ENCODE results near the gene BORA. TPM values are rescaled to one million over a fixed set of nuclear protein-coding genes. Genes with fewer than 3 reads are reported as not detected.

Gene BORA
- total and polyA plus RNA-seq, 11 donors, result 0.19 to 4.0 (median 0.72) TPM

- ATAC-seq (no peak), DNase-seq (no peak)
- Histone ChIP-seq H3K27ac (no peak overlapping the region), H3K9me3 (no peaks in the 10 kb centered on the region), H3K27me3 (no peaks in the 10 kb centered on the region), H3K4me3 (no peak overlapping the region), H3K4me1 (no peaks in the 10 kb centered on the region), H3K36me3 (peaks cover 0 to 45% (median 0%) of the 10 kb centered on the region in 9 donors)
- intact Hi-C loops (cut with DNase I), result no loop called here
- WGBS, 4 donors, result 93 to 97% (median 95%) methylated on average over 3 of the region's 3 CpGs
- TF ChIP-seq, protein P1, sequence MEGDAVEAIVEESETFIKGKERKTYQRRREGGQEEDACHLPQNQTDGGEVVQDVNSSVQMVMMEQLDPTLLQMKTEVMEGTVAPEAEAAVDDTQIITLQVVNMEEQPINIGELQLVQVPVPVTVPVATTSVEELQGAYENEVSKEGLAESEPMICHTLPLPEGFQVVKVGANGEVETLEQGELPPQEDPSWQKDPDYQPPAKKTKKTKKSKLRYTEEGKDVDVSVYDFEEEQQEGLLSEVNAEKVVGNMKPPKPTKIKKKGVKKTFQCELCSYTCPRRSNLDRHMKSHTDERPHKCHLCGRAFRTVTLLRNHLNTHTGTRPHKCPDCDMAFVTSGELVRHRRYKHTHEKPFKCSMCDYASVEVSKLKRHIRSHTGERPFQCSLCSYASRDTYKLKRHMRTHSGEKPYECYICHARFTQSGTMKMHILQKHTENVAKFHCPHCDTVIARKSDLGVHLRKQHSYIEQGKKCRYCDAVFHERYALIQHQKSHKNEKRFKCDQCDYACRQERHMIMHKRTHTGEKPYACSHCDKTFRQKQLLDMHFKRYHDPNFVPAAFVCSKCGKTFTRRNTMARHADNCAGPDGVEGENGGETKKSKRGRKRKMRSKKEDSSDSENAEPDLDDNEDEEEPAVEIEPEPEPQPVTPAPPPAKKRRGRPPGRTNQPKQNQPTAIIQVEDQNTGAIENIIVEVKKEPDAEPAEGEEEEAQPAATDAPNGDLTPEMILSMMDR (IDR thresholded peaks at IDR 0.05), result no peak
- no peak for TF ChIP-seq POLR2A (IDR thresholded peaks at IDR 0.05)
These were observed 9.3 kb downstream of the BORA start for GRCh38 chr13:72737033-72737432.

DNA sequence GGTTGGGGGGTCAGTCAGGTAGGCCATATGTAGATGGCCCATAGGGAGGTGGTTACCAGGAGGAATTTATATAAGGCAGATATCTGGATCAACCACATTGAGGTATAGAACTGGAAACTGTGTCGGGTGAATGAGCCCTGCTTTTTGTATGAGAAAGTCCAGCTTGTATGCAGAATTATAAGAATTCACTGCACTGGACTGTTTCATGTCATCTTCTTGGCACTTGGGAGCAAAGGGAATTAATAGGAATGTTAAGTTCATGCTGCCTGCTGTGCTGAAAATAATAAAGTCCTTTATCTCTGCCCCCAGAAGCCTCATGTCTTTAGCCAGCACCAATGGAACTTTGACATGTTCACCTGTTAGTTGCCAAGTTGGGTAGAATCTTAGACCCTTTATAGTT lies 12.3 kb downstream of the BORA start:
- WGBS, 4 donors, result 55 to 66% (median 57%) methylated on average over 1 of the region's 1 CpG
- TF ChIP-seq POLR2A (IDR thresholded peaks at IDR 0.05), result no peak
- TF ChIP-seq, protein P1 (IDR thresholded peaks at IDR 0.05), result no peak
- H3K9me3 ChIP-seq, result no peaks in the 10 kb centered on the region
- no peaks in the 10 kb centered on the region for H3K27me3 ChIP-seq
- H3K27ac ChIP-seq, result no peak overlapping the region
- intact Hi-C loops (cut with DNase I), result no loop called here
- H3K36me3 ChIP-seq, result peaks cover 0 to 50% (median 13%) of the 10 kb centered on the region in 9 donors
- H3K4me1 ChIP-seq, result no peaks in the 10 kb centered on the region
- no peak overlapping the region for H3K4me3 ChIP-seq
- ATAC-seq, result no peak
- DNase-seq, result no peak

GRCh38 chr13:72745260-72745659 lies 17.5 kb downstream of the BORA start:
- WGBS, 4 donors, result 82 to 96% (median 94%) methylated on average over 1 of the region's 1 CpG
- Histone ChIP-seq H3K36me3 (peaks cover 0 to 75% (median 33%) of the 10 kb centered on the region in 9 donors), H3K4me3 (no peak overlapping the region), H3K27ac (no peak overlapping the region), H3K9me3 (no peaks in the 10 kb centered on the region), H3K27me3 (no peaks in the 10 kb centered on the region), H3K4me1 (no peaks in the 10 kb centered on the region)
- DNase-seq, result no peak
- ATAC-seq, result no peak
- intact Hi-C loops (cut with DNase I), result no loop called here
- TF ChIP-seq POLR2A (IDR thresholded peaks at IDR 0.05), result no peak
- TF ChIP-seq, protein P1 (IDR thresholded peaks at IDR 0.05), result no peak

GRCh38 chr13:72751220-72751619 lies 23.5 kb downstream of the BORA start:
- TF ChIP-seq POLR2A (IDR thresholded peaks at IDR 0.05), result no peak
- TF ChIP-seq, protein P1 (IDR thresholded peaks at IDR 0.05), result no peak
- H3K9me3 ChIP-seq, result peaks cover 0 to 4% (median 0%) of the 10 kb centered on the region in 12 donors
- H3K4me3 ChIP-seq, result no peak overlapping the region
- no peaks in the 10 kb centered on the region for H3K4me1 ChIP-seq
- peaks cover 0 to 100% (median 65%) of the 10 kb centered on the region in 9 donors for H3K36me3 ChIP-seq
- no peaks in the 10 kb centered on the region for H3K27me3 ChIP-seq
- DNase-seq (no peak), ATAC-seq (no peak)
- intact Hi-C loops (cut with DNase I), result no loop called here
- H3K27ac ChIP-seq, result no peak overlapping the region
